ENCODE data around the gene SHISA8. TPM values are rescaled to one million over a fixed set of nuclear protein-coding genes. Genes with fewer than 3 reads are reported as not detected.

Gene SHISA8
- polyA plus RNA-seq, 1 donor from 2014 or later, result 0.62 TPM

DNA sequence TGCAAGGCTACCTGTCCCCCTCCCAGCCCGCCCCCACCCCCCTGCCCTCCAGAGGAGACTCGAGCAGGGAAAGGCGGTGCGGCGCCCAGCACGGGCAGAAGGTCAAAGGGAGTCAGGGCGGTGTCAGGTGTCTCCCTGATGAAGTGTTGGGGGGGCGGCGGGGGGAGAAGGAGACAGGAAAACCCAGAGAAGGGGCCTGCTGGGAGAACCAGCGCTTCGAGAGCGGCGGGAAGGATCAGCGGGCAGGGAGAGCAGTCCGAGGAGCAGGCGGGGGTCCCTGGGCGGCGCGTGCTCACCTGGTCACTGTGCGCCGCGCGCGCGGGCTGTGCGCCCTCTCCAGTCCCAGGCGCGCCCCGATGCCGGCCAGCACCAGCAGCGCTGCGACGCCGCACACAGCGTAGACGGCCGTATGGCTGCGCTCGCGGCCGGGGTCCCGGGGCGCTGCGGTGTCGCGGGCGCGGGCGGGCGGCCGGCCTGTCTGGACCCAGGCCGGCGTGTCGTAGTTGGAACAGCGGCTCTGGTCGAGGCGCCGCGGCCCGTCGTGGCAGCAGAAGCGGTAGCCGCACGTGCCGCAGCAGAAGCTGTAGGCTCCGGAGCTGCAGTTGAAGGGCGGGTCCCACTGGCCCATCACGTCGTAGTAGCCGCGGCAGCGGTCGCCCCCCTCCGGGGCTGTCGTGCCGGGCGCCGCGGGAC is 886 bp downstream of the SHISA8 start:
- no peaks in the 10 kb centered on the region for H3K36me3 ChIP-seq (ENCODE audit: insufficient read depth, low read length)
- no peaks in the 10 kb centered on the region for H3K9me3 ChIP-seq (ENCODE audit: low read length)
- H4K20me1 ChIP-seq (ENCODE audit: insufficient read depth), result no peaks in the 10 kb centered on the region
- H2AFZ ChIP-seq (ENCODE audit: low read depth, low read length), result no peak overlapping the region
- no peak for TF ChIP-seq RAD21 (conservative IDR thresholded peaks at IDR 0.05)
- TF ChIP-seq CTCF (IDR thresholded peaks at IDR 0.05; ENCODE audit: poor library complexity, severe bottlenecking), result peak; percentile 11
- H3K79me2 ChIP-seq (replicated peaks; ENCODE audit: insufficient read depth, low read length), result no peaks in the 10 kb centered on the region
- H3K9me2 ChIP-seq (ENCODE audit: insufficient read depth, low read length), result no peaks in the 10 kb centered on the region
- H3K4me3 ChIP-seq (ENCODE audit: low read length), result no peak overlapping the region
- no peaks in the 10 kb centered on the region for H3F3A ChIP-seq (ENCODE audit: insufficient read depth, low read length, poor library complexity, severe bottlenecking)
- no peak overlapping the region for H3K27ac ChIP-seq (ENCODE audit: low read length)
- no peak overlapping the region for H3K4me2 ChIP-seq (ENCODE audit: low read length)
- no peak overlapping the region for H3K9ac ChIP-seq (ENCODE audit: low read length)
- peaks cover 94% of the 10 kb centered on the region for H3K27me3 ChIP-seq (ENCODE audit: insufficient read depth, low read depth, low read length)

- Histone ChIP-seq H2AFZ (ENCODE audit: low read depth, low read length) (no peak overlapping the region), H3K27me3 (ENCODE audit: insufficient read depth, low read depth, low read length) (peaks cover 90% of the 10 kb centered on the region), H3K9me2 (ENCODE audit: insufficient read depth, low read length) (no peaks in the 10 kb centered on the region), H3F3A (ENCODE audit: insufficient read depth, low read length, poor library complexity, severe bottlenecking) (no peaks in the 10 kb centered on the region), H3K79me2 (replicated peaks; ENCODE audit: insufficient read depth, low read length) (no peaks in the 10 kb centered on the region), H3K4me2 (ENCODE audit: low read length) (no peak overlapping the region), H3K9ac (ENCODE audit: low read length) (no peak overlapping the region), H3K36me3 (ENCODE audit: insufficient read depth, low read length) (no peaks in the 10 kb centered on the region), H3K9me3 (ENCODE audit: low read length) (no peaks in the 10 kb centered on the region), H3K27ac (ENCODE audit: low read length) (no peak overlapping the region), H3K4me3 (ENCODE audit: low read length) (no peak overlapping the region), H4K20me1 (ENCODE audit: insufficient read depth) (no peaks in the 10 kb centered on the region)
- TF ChIP-seq TAF1 (IDR thresholded peaks at IDR 0.05; ENCODE audit: low read depth) (no peak), CTCF (IDR thresholded peaks at IDR 0.05; ENCODE audit: poor library complexity, severe bottlenecking) (no peak), SMC3 (conservative IDR thresholded peaks at IDR 0.05; ENCODE audit: poor library complexity) (no peak), EP300 (conservative IDR thresholded peaks at IDR 0.05; ENCODE audit: poor library complexity, severe bottlenecking) (no peak), POLR2AphosphoS5 (IDR thresholded peaks at IDR 0.05) (no peak), REST (IDR thresholded peaks at IDR 0.05; ENCODE audit: borderline replicate concordance) (no peak), RAD21 (conservative IDR thresholded peaks at IDR 0.05) (no peak), EZH2 (IDR thresholded peaks at IDR 0.05; ENCODE audit: borderline replicate concordance, insufficient read depth, low read length, poor library complexity, severe bottlenecking) (no peak), MXI1 (conservative IDR thresholded peaks at IDR 0.05; ENCODE audit: poor library complexity, severe bottlenecking) (no peak)
Observed at GRCh38 chr22:41913040-41913719, 1.7 kb downstream of the SHISA8 start.

All from neural cell (in vitro differentiated cells).